NCI-H2227 (cell line): Measurements from ENCODE around the gene YES1.
A peak's percentile ranks its signal among the peaks of the same experiment; 100 is the strongest.
"Not testable (repeated sequence)": the region's sequence is repeated elsewhere in the genome, so short reads cannot be mapped to it uniquely, and the experiment has no call there.

Experiments
- DNase-seq: peaks from one replicate; lab custom pipeline; 2025; ENCODE audit not compliant: unreplicated experiment; lab: John Stamatoyannopoulos, UW

The YES1 gene

GRCh38 chr18:686339-687111 is 125.5 kb downstream of the YES1 start:
- no peak for DNase-seq

- no peak for DNase-seq
Measured at GRCh38 chr18:685438-685837, 126.6 kb downstream of the YES1 start.

GRCh38 chr18:683531-683930 is 128.5 kb downstream of the YES1 start:
- no peak for DNase-seq

GRCh38 chr18:682833-683232 is 129.2 kb downstream of the YES1 start:
- no peak for DNase-seq

- DNase-seq: not testable (repeated sequence)
Measured at GRCh38 chr18:682416-682815, 129.6 kb downstream of the YES1 start.

GRCh38 chr18:681985-682384 is 130.1 kb downstream of the YES1 start:
- DNase-seq: no peak

GRCh38 chr18:680392-680791 is 131.7 kb downstream of the YES1 start:
- no peak for DNase-seq

GRCh38 chr18:679516-679915 is 132.5 kb downstream of the YES1 start:
- DNase-seq: no peak

GRCh38 chr18:678482-679182 is 133.4 kb downstream of the YES1 start:
- DNase-seq: no peak

- DNase-seq: peak; percentile 56
Measured at GRCh38 chr18:677951-678381, 134.1 kb downstream of the YES1 start.

GRCh38 chr18:677145-677544 is 134.9 kb downstream of the YES1 start:
- DNase-seq: no peak

- no peak for DNase-seq
Measured at GRCh38 chr18:676736-677135, 135.3 kb downstream of the YES1 start.

- DNase-seq: no peak
Measured at GRCh38 chr18:676069-676468, 136.0 kb downstream of the YES1 start.

GRCh38 chr18:675307-675706 is 136.7 kb downstream of the YES1 start:
- DNase-seq: no peak

- DNase-seq: no peak
Measured at GRCh38 chr18:673769-674168, 138.3 kb downstream of the YES1 start.

GRCh38 chr18:673317-673716 is 138.7 kb downstream of the YES1 start:
- no peak for DNase-seq
